GM18873 (cell line): Measurements from ENCODE around the gene RAPGEF6.
"Not testable (repeated sequence)": the region's sequence is repeated elsewhere in the genome, so short reads cannot be mapped to it uniquely, and the experiment has no call there.

Experiments used
- ATAC-seq: cut with Tn5 transposase; IDR thresholded peaks from one replicate; pipeline ENCODE4 v1.9.1; 2021; ENCODE audit warnings: mild to moderate bottlenecking, moderate library complexity, moderate number of reproducible peaks; ENCODE audit not compliant: unreplicated experiment, low FRiP score

Gene RAPGEF6

DNA sequence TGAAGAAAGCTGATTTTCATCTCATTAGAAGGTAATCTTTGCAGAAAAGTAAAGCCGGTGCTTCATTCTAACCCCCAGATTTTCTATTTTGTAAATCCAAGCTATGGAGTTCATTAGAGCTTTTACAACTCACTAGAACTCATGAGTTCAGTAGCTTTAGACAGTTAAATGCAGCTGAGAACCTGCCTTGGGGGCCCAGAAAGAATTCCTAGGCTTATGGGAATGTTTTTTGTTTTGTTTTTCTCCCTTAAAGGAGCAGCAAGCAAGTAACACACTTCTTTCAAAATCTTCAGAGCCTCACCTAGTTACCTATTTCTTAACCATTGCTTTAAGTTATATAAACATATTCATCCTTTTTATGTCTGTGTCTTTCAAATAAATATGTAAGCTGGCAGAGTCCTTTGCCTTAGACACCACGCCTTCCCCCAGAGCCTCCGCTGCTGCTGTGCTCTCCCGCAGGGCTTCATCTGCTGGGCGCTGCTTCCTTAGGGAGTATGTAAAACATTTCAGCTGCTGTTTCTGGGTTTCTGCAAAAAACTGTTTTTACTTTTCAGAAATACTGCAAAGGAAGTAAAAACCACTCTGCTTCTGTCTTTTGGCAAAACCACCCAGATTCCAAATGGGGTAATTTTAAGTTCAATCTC lies 238.3 kb downstream of the RAPGEF6 start:
- no peak for ATAC-seq

DNA sequence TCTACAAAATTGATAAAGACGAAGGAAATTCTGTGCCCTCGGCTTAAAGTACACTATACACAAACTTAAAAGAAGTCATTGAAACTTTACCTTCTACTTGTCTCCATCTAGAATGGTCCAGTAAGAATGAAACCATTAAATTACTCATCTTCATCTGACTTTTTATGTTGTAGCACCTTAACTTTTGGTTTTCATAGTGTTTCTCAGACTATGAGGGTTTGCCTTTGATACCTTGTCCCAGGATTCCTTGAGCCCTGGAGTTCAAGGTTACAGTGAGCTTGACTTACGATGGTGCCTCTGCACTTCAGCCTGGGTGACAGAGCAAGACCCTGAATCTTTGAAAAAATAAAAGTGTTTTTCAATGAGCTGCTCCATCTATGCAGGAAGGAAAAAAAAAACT lies 239.0 kb downstream of the RAPGEF6 start:
- ATAC-seq = peak; percentile 88

DNA sequence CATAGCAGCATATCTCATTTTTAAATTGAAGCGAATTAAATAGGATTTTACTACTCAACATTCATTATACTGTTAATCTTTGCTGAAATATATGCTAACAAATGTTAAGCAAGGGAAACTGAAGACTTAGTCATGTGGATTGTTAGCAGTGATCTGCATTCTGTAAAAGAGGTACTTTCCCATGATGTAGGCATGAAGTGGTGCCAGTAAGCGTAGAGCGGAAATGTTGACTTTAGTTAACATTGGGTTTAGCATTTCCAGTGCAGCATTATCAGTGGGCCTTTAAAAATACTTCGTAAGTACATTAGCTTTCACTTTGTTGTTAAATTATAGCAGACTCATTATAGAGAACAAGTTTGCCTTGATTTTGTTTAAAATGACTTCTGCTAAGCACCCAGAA lies 240.9 kb downstream of the RAPGEF6 start:
- peak; percentile 65 for ATAC-seq

DNA sequence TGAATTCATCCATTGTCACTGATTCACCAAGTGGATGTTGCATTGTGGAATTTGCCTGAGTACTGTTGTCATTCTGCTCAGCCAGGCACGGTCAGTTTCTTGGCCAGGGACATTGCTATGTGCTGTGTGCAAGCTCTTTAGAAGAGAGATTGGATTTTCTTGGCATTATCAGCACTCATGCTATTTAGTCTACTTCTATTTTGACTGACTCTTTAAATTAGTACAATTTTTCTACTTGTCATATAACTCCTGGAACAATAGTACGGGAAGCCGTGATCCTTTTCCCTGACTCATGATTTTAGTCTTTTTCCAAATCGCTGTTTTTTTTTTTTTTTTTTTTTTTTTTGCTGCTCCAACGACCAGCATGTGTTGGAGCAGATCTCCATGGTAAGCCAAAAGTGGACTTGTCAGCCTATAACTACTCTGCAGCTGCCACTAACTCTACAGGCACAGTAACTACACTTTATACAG lies 241.5 kb downstream of the RAPGEF6 start:
- no peak for ATAC-seq

DNA sequence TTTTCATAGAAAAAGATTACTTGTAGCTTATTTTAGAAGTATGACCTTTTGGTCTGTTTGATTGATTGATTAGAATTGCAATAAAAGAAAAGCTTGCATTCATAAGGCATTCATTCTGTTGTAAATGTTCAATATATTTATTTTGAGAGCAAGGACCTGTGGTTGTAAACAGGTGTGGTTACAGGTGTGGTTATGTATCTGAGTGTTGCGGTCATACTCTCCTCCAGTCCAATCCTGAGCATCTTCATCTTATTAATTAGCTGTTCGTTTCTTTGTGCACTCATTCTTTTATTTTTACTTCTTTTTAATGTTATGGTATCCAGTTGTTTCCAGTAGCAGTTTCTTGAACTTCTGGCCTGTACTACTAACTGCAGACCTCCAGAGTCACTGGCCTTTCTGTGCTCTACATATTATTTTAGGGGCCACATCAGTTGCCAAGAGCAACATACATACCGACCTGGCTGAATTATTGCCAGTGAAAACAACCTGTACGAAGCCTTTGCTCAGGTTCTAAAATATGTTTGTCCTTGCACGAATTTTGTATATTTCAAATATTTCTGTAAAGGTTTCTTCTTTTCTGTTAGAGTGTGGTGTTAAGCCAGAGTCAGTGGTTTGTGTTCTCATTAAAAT lies 242.4 kb downstream of the RAPGEF6 start:
- no peak for ATAC-seq

DNA sequence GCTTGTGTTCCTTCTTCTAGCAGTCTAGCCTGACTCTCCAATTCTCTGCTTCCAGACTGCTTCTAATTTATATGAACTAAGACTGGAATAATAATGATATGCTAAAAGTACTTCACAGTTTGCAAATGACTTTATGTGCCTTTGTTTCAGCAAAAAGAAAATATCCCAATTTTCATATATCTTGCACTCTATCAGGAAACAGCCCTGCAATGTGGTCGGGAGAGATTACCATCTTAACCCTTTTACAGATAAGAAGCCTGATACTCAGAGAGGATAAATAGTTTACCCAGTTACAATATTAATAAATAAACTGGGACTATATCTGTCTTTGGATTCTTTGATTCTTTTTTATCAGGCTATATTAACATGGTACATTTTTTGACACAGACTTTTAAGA lies 245.2 kb downstream of the RAPGEF6 start:
- no peak for ATAC-seq

DNA sequence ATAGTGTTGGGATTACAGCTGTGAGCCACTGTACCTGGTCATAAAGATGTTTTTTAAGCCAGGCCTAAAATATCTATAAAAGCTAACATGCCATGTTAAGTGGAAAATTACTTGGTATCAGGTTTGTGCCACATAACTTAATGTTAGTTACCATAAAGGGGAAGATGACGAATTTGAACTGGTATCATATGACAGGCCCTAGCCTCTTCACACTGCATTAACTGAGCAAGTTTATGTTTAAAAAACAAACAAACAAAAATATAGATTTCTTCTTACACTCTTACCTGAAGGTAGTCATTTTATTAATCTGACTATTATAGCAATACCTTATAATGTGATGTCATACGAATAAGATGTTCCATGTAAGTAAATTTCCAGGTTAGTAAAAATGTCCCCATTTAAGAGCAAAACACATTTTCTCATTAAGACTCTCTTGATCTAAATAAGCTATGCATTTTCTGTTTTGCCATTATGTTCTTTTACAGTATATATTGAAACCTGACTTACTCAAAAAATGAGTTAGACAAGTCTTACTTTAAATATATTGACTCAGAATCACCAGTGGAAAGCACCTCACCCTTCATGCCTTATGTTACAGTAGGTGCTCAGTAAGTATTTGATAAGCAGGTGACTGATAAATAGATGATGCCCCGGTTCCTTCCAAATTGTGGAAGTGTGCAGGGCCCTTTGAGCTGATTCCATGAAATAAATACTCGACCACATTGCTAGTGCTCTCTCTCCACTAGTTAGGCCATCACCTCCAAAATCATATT lies 245.7 kb downstream of the RAPGEF6 start:
- ATAC-seq = no peak

DNA sequence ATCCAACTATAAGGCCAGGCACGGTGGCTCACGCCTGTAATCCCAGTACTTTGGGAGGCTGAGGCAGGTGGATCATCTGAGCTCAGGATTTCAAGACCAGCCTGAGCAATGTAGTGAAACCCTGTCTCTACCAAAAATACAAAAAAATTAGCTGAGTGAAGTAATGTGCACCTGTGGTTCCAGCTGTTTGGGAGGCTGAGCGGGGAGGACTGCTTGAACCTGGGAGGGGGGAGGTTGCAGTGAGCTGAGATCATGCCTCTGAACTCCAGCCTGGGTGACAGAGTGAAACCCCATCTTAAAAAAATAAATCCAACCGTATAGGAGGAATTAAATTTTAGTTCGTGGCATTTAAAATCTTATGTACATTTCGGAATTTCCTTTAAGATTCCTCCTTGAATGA lies 247.8 kb downstream of the RAPGEF6 start:
- ATAC-seq = no peak

DNA sequence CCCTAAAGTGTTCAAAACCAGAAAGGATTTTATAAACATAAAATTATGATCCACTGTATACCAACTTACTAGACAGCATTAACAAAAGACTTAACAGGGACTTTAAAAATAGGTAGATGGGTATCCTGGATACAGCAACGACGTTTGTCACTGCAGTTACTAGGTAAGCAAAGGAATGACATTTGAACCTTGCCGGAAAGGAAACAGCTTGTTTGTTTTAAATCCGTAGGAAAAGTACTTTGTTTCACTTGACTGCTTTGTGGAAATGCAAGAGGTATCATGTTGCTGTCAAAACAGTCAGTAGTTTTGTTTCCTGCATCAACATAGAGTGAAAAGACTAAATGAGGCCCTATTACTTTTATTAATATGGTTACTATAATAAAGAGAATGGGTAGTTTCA lies 248.2 kb downstream of the RAPGEF6 start:
- no peak for ATAC-seq

DNA sequence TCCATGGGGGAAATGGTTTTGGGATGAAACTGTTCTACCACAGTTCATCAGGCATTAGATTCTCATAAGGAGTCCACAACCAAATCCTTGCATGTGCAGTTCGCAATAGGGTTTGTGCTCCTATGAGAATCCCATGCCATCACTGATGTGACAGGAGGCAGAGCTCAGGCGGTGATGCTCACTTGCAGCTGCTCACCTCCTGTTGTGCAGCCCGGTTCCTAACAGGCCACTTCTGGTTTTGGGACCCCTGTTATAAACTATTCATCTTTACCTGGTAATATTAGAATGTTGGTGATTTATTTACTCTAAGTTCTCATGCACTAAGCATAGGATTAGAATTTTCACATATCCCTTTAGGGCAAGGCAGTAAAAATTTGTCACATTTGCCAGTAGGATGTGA lies 248.9 kb downstream of the RAPGEF6 start:
- no peak for ATAC-seq

DNA sequence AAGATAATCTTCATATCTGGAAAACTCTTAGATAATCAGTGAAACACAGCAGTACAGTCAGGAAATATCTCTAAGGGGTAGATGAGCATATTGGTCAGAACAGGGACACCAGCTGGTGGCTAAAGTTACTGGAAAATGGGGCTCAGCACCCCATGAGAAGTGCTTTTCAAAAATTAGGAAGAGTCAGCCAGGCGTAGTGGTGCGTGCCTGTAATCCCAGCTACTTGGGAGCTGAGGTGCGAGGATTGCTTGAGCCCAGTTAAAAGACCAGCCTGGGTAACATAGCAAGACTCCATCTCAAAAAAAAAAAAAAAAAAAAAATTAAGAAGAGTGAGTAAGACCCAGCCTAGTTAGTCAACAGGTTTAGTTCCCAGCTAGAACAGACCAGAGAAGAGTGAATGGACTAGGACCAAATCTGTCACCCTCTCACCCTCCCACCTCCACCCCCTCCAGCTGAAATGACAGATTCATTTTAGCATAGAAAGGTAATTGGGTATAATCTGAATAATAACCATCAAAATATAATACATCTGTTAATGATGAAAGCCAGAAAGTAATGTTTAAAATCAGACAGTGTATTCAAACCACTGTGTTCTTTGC lies 250.3 kb downstream of the RAPGEF6 start:
- ATAC-seq = no peak

DNA sequence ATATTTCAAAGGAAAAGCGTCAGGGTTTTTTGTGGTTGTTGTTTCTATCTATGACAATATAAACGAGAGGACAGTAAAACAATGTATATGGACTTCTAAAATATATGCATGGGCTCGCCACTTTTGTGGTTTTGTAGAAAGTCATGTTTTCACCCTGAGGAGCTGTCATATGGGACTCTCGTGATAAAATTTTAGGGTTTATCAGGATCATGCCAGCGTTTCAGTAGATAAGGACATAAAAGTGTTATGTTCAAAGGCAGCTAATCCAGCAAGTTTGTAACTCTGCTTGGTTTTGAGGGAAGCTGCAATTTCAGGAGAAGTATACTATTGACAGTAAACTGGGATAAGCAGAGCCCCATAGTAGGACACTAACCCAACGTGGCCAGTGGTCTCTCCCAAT lies 250.9 kb downstream of the RAPGEF6 start:
- ATAC-seq = no peak

DNA sequence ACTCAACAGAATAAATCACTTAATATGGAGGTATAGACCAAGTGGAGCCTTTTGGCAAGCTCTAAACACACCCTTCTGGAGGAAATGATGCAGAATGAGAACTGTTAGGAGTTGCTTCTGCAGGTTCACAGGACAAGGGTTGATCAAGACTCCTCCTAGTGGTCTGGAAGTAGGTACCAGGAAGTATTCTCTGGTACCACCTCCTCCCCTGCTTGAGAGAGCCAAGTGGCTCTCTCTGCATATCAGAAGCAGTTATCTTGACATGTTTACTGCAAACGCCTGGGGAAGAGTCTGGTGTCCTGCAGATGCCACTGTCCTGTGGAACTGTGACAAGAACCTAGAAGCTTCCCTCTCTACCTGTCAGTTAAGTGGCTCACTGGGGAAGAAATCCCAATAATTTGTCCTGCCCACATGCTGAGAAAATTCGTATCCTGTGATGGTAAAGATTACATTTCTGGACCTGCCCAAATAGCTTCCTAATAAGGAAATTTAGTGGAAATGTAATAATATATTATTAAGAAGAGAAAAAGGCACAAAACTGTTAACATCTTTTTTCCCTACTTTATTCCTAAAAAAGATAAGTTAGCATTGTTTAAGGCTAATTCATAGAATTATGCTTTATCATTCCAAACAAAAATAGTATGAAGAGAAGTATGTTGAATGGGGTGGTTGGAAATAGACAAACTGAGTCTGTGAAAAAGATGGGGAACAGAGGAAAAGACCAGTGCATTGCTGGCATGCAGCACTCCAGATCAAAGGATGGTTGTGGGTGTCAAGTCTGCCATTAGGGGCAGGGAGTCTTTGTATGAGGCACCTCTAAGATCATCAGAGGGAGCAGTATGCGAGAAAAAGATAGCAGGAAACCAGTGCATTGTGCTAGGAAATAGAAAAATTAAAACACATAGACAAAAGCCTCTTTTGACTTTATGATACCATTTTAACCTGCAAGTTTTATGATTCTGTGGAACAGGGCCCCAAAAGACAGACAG lies 252.3 kb downstream of the RAPGEF6 start:
- peak; percentile 61 for ATAC-seq

DNA sequence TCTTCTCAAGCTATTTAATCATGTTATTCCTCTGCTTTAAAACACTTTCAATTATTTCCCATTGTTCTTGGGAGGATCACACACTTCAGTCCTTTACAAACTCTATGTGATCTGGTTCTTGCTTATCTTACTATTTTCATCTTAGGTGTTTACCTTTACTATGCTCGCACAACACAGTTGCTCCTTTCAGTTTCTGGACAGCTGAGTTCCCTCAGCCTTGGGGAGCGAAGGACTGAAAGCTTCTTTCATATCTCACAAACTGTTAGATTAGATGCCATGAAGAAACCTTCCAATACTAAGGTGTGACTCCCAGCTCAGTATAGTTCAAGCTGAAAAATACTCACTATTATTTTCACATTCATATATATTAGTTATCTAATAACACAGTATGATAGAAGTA lies 253.3 kb downstream of the RAPGEF6 start:
- ATAC-seq = peak; percentile 48

DNA sequence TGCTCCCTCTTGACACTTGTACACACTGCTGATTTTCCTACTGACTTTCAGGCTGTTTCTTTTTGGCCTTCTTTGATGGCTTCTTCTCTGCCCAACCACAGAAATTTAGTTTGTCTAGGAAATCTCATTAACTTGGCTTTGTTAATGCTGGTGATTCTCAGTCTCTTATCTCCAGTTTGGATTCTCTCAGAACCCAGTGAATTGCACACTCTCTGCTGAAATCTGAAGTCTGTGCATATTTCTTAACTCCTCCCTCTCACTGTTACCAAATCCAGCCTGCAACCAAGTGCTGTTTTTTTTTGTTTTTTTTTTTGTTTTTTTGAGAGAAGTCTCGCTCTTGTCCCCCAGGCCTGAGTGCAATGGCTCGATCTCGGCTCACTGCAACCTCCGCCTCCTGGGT lies 254.0 kb downstream of the RAPGEF6 start:
- ATAC-seq = no peak

DNA sequence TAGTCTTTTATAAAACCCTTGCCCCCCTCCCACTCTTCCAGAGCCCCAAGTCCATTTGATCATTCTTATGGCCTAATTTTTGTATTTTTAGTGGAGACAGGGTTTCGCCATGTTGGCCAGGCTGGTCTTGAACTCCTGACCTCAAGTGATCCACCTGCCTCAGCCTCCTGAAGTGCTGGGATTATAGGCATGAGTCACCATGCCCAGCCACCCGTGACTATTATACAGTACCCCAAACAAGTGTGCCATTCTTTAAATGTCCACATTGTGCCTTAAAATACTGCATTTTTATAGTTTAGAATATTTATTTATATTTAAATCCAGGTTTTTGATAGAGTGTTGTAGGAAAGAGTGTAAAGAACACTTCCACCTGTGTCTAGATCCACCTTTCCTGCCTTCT lies 254.8 kb downstream of the RAPGEF6 start:
- ATAC-seq = not testable (repeated sequence)

DNA sequence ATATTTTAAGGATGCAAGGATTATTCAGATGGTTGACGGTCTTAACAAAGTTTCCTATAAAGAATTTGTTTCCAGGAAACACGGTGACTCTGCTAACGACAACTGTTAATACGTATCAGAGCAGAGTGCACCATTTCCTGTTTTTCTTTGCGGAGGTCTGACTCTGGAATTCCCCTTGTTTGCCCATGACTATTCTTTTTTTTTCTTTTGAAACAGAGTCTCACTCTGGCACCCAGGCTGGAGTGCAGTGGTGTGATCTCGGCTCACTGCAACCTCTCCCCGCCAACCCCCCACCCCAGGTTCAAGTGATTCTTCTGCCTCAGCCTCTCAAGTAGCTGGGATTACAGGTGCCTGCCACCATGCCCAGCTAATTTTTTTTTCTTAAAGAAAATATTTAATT lies 255.3 kb downstream of the RAPGEF6 start:
- peak; percentile 45 for ATAC-seq

DNA sequence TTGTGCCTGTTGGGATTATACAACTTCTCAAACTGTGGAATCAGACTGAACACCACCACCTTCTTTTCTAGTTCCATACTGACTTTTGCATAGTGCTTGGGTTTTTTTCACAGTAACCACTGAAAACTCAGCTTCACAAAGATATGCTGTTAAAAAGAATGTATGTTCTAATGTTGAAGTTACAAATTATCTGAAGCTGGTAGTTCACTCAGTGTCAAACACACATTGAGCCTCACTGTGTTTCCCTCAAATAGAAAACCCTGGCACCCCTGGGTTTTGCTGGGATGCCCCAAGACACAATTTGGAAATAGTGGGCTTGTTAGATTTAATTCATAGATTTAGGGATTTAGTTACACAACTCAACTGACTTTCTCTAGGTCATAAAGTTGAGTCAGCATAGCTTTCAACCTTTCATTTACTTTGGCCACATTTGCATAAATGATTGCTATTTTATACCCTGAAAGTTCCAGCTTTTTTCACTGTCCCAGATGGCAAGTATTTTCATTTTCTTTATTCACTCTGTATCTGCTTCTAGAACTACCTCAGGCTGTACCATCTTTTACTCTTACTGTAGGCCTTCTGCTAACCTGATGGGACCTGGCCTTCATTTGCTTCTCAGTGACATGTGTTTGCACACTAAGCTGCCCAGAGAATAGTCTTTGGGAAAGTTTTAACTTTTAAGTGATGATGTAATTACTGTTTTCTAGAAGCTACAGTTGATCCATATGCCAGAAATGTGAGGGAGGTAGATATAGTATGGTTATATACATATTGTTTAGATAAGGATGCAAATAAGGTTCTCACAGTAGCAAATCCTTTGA lies 256.1 kb downstream of the RAPGEF6 start:
- peak; percentile 38 for ATAC-seq

DNA sequence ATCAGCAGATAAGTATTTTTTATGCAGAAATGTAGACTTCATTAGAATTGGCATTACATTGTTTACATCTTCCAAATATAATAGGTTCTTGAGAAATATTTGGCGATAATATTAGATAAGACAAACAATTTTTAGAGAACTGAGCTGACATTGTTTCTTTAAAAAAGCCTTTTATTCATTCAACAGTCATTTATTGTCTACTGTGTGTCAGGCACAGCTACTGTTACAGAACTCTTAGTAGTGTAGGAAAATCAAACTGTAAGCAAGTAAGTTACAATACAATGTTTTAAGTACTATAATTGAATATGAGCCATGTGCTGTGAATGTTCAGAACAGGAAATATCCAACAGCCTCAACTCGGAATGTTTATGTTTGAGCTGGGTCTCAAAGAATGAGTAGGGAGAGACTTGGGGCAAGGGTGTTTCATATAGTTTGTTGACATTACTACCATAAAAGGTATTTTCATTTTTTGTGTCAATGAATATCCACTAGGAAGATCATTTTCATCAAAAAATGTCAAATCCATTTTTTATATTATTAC lies 257.2 kb downstream of the RAPGEF6 start:
- no peak for ATAC-seq
